Osteoblast (primary cell): ENCODE results near the gene CHST13. TPM values are rescaled to one million over a fixed set of nuclear protein-coding genes. Genes with fewer than 3 reads are reported as not detected.

Experiments
- DNase-seq: peaks from one replicate; pipeline ENCODE4 v3.0.0; 2011; ENCODE audit warnings: low spot score, mixed read lengths; ENCODE audit not compliant: insufficient read length; ENCODE audit errors: missing footprints
- H2AFZ ChIP-seq: 2 replicates; pipeline ENCODE4 v1.6.0; 2011; ENCODE audit warnings: mild to moderate bottlenecking, low read length
- H3K27ac ChIP-seq: 2 replicates; pipeline ENCODE4 v1.5.1; 2011; ENCODE audit warnings: mild to moderate bottlenecking, low read depth, low read length, moderate library complexity
- H3K27me3 ChIP-seq: 2 replicates; pipeline ENCODE4 v1.6.0; 2012; ENCODE audit warnings: mild to moderate bottlenecking, control low read depth, inconsistent platforms, low read length, moderate library complexity; ENCODE audit not compliant: insufficient read depth
- H3K36me3 ChIP-seq: 2 replicates; pipeline ENCODE4 v1.5.1; 2011; ENCODE audit warnings: mild to moderate bottlenecking, low read length, control low read depth, moderate library complexity; ENCODE audit not compliant: insufficient read depth
- H3K4me1 ChIP-seq: 2 replicates; pipeline ENCODE4 v1.5.1; 2011; ENCODE audit warnings: mild to moderate bottlenecking, low read length, control low read depth, moderate library complexity; ENCODE audit not compliant: insufficient read depth
- H3K4me2 ChIP-seq: 2 replicates; pipeline ENCODE4 v1.6.0; 2011; ENCODE audit warnings: mild to moderate bottlenecking, low read length; ENCODE audit not compliant: insufficient read depth
- H3K4me3 ChIP-seq: fragments of 200-600 bp; sonication (generic); 3 replicates; pipeline ENCODE4 v1.5.1; 2012; ENCODE audit warnings: mild to moderate bottlenecking, low read length, inconsistent platforms; ENCODE audit not compliant: insufficient read depth
- H3K79me2 ChIP-seq: 2 replicates; pipeline ENCODE4 v1.6.0; 2012; ENCODE audit warnings: mild to moderate bottlenecking, low read length, control low read depth, inconsistent platforms; ENCODE audit not compliant: insufficient read depth
- H3K9me3 ChIP-seq: 2 replicates; pipeline ENCODE4 v1.5.1; 2011; ENCODE audit warnings: low read depth, low read length, control low read depth
- H4K20me1 ChIP-seq: 2 replicates; pipeline ENCODE4 v1.6.0; 2012; ENCODE audit warnings: mild to moderate bottlenecking, low read length, control low read depth; ENCODE audit not compliant: insufficient read depth
- CTCF ChIP-seq: IDR thresholded peaks from 2 replicates; pipeline ENCODE4 v1.5.1; 2011; ENCODE audit warnings: mild to moderate bottlenecking, low read depth, low read length, moderate library complexity; ENCODE audit errors: extremely low read depth
- total RNA-seq: library from RNA; depleted of rRNA; stranded (reverse); fragments of >200 nt; gene quantifications from 2 replicates; pipeline ENCODE4 v1.2.3, GENCODE V29; 2012

Gene CHST13
- total RNA-seq, 1 donor = under 0.01 TPM

GRCh38 chr3:126546549-126547239, 22.7 kb downstream of the CHST13 start:
- no peaks in the 10 kb centered on the region for H4K20me1 ChIP-seq
- no peak for TF ChIP-seq CTCF
- no peak overlapping the region for H2AFZ ChIP-seq
- no peak overlapping the region for H3K4me3 ChIP-seq
- H3K79me2 ChIP-seq = no peaks in the 10 kb centered on the region
- peak; percentile 61 for DNase-seq
- peaks cover 20% of the 10 kb centered on the region for H3K27me3 ChIP-seq
- H3K27ac ChIP-seq = no peak overlapping the region
- H3K4me1 ChIP-seq = no peaks in the 10 kb centered on the region
- H3K36me3 ChIP-seq = no peaks in the 10 kb centered on the region
- no peak overlapping the region for H3K4me2 ChIP-seq
- H3K9me3 ChIP-seq = no peaks in the 10 kb centered on the region

GRCh38 chr3:126547721-126548120, 23.8 kb downstream of the CHST13 start:
- H3K36me3 ChIP-seq = no peaks in the 10 kb centered on the region
- no peaks in the 10 kb centered on the region for H4K20me1 ChIP-seq
- peaks cover 26% of the 10 kb centered on the region for H3K27me3 ChIP-seq
- peak; percentile 61 for DNase-seq
- TF ChIP-seq CTCF = no peak
- no peaks in the 10 kb centered on the region for H3K9me3 ChIP-seq
- no peak overlapping the region for H2AFZ ChIP-seq
- no peaks in the 10 kb centered on the region for H3K79me2 ChIP-seq
- no peak overlapping the region for H3K4me3 ChIP-seq
- H3K4me1 ChIP-seq = no peaks in the 10 kb centered on the region
- no peak overlapping the region for H3K4me2 ChIP-seq
- no peak overlapping the region for H3K27ac ChIP-seq

- H3K27me3 ChIP-seq = peaks cover 26% of the 10 kb centered on the region
Observed at GRCh38 chr3:126548556-126549466, 24.9 kb downstream of the CHST13 start.

More at GRCh38 chr3:126548556-126549466, 24.9 kb downstream of the CHST13 start:
- H3K4me2 ChIP-seq = no peak overlapping the region
- no peaks in the 10 kb centered on the region for H3K36me3 ChIP-seq
- no peaks in the 10 kb centered on the region for H3K9me3 ChIP-seq
- DNase-seq = peak; percentile 62
- no peaks in the 10 kb centered on the region for H4K20me1 ChIP-seq
- H3K79me2 ChIP-seq = no peaks in the 10 kb centered on the region
- H3K27ac ChIP-seq = no peak overlapping the region
- no peak for TF ChIP-seq CTCF
- no peaks in the 10 kb centered on the region for H3K4me1 ChIP-seq
- H2AFZ ChIP-seq = no peak overlapping the region
- H3K4me3 ChIP-seq = no peak overlapping the region
